Measurements from ENCODE around the gene LYST.

DNA sequence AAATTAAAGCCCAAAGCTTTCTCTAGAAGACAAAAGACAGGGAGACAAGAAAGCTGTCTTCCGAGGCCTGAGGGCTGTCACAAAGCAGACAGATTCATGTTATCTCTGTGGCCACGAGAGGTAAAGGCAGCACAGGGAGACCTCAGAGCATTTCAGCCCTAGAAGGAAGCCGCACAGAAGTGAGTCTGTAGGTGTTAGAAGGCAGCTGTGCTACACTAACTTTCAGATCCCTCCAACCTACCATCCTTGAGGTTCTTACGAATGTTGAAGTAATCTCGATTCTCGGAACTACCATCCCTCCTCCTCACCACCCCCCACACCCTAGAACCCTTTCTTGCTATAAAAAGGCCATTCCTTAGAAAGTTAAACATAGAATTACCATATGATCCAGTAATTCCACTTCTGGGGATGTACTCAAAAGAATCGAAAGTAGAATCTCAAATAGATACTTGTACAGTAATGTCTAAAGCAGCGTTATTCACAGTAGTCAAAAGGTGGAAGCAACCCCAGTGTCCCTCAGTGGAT is 21.5 kb upstream of the LYST start:
- no peak for TF ChIP-seq CTCF (IDR thresholded peaks at IDR 0.05)
- no peak for TF ChIP-seq POLR2A (IDR thresholded peaks at IDR 0.05)
